Lower leg skin (tissue), 3 donors: Measurements from ENCODE around the gene PPP2R5C.

Experiments
- CTCF ChIP-seq, 3 donors: fragments of 450-650 bp; IDR thresholded peaks; one replicate each; pipeline ENCODE4 v1.5.1; 2016; ENCODE audit warnings: antibody characterized with exemption in 3 of 3, mild to moderate bottlenecking in 3 of 3, moderate library complexity in 2 of 3
- POLR2A ChIP-seq, 2 donors: fragments of 450-650 bp; IDR thresholded peaks; one replicate each; pipeline ENCODE4 v1.6.1; 2016 to 2017; ENCODE audit warnings: antibody characterized with exemption in 2 of 2, mild to moderate bottlenecking in 1 of 2, moderate library complexity in 1 of 2

GRCh38 chr14:101716077-101716950 lies 45.2 kb upstream of the PPP2R5C start:
- TF ChIP-seq CTCF (IDR thresholded peaks at IDR 0.05) (no peak), POLR2A (IDR thresholded peaks at IDR 0.05) (no peak)
